ENCODE results near the gene CDC42BPB. TPM values are rescaled to one million over a fixed set of nuclear protein-coding genes. Genes with fewer than 3 reads are reported as not detected.

The CDC42BPB gene
- total RNA-seq, 1 experiment from 2014 or later: 26.6 TPM

DNA sequence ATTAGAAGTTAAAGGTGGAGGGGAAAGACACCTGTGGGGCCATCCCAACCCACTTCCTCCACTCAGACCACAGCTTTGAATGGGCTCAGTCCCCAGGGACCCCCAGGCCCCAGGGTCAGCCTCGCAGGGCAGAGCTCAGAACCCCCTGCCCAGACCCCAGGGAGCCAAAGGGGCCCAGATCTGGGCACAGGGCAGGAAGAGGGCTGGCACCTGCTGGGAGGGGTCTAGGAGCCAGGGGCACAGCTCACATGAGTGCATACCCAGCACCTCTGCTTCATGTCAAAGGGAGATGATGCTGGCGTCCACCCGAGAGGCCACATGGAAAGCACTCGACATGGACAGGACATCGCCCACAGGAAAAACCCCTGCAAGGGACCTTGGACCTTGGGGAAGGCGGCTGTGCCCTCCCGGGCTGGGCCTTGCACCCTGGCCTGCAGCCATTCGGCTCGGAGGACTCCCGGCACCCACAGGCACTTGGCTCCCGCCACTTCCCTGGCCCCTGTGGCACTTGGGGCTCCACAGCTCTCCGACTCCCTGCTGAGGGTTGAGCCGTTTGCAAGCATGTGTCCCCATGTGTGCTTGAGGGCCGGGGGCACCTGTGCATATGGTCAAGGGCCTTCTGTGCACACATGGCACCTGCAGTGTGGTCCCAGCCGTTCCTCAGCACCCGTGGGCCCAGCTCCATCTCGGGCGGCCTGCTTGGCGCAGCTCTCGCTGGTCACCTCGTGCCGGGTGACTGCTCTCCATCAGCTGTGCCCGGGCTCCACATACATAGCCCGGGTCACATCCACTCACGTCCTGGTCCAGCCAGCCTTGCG lies 142.7 kb downstream of the CDC42BPB start:
- DNase-seq (ENCODE audit: low spot score): no peak

DNA sequence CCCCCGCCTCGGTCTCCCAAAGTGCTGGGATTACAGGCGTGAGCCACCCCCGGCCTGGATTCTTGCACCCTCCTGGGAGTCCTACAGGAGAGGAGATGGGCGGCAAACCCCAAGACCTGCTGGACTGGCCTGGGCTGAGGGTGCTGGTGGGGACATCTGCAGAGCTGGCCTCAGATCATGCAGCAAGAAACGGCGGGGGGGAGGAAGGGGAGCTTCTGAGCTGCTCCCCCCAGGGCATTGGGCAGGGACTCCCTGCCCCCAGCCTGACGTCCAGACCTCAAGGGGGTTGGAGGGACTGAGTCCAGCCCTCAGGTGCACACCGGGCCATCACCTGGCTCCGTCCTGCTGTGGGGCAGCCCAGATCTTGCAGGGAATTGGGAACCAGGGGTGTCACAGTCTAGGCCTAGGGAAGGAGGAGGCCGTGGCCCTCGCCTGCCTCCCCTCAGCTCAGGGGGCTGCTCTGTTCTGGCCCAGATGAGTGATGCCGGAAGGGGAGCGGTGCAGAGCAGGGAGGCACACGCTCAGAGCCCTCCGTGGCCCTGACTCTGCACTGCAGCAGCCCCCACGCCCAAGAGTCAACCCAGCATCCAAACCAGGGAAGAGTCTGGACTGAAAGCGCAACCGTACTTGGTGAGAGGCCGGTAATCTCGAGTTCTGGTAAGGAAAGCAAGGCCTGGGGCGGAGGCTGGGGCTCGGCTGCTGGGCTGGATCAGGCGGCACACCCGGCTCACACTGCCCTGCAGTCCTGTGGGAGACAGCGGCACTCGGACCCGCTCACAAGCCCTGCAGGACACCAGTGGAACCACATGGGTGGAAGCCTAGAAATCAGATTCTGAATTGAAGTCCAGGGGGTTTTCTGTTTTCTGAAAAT lies 143.8 kb downstream of the CDC42BPB start:
- no peak for DNase-seq (ENCODE audit: low spot score)

DNA sequence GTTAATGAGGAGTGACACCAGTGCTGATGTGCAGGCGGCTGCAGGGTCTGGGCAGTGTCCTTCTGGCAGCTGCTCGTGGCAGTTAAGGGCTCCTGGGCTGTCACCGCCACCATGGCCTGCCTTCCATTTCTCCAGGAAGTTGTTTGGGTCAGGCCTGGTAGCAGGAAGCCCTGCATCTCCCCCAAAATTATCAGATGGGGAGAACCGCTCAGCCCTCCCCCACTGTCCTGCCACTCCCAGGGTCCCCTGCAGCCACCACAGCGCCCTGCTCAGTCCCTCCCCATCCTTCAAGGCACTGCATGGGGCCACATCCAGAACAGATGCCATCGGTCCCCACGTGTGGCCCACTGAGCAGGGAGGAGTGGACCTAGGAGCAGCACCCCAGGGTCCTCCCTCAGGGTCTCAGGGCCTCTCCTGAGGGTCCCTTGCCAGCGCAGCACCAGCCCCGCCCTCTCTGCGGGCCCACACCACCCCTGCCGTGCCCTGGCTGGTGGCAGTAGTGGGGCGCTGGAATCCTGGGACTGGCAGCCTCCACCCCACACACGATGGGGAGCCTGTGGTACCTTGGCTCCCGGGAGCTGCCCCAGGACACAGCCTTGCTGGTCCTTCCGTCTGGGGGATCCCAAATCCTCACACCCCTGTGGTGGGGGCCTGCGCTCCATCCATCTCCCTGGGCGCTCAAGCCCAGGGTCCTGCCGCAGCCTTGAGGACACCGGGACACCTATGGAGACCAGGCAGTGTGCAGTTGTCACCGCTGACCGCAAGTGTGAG lies 145.2 kb downstream of the CDC42BPB start:
- DNase-seq (ENCODE audit: low spot score): no peak

DNA sequence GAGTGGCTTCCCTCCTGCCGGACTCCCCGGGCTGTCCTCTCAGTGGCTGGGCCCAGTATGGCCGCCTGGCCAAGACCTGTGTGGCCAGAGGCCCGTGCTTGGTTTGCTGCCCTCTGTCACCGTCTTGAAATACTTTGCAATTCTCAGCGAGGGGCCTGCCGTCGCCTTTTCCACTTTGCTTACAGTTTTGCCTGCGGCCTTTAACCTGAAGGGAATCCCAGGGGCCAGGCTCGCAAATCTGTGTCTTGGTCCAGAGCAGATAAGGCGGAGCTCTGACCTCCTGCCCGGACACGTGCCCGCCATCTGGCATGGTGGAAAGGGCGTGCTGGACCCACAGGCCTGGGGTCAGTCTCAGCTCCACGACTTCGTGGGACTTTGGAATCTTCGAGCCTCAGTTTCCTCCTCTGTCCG lies 145.8 kb downstream of the CDC42BPB start:
- no peak for DNase-seq (ENCODE audit: low spot score)

DNA sequence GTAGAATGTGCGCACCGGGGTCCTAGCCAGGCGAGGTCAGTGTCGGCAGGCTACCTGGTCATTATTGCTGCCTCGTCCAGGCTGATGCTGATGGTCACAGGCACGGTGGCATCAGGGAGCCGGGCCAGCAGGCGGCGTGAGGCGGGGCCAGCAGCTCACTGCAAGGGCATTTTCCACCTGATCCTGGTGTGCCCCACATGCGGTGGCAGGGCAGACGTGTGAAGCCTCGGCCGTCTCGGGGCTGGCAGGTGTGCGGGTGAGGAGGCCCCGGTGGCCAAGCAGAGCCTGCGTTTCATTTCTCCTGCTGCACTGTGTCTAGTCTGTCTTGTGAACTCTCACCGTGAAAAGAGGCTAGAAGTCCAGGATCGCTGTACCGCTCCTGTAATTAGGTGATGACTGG lies 146.9 kb downstream of the CDC42BPB start:
- no peak for DNase-seq (ENCODE audit: low spot score)

DNA sequence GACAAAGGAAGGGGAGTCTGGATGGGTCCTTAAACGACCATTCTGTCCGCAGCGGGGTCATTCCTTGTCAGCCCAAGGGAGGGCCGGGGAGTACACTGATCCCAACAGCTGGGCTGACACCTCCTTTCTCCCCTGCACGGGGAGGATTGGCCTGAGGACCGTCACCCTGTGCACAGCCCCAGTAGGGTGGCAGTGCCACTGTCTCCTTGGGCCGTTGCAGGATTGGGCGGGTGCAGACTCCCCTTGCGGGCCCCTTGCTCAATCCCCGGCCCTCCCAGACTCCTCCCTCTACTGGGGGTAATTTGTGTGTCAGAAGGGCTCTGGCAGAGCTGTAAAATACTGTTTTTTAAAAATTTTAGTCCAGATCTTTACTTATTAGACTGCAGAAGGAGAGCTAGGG lies 147.4 kb downstream of the CDC42BPB start:
- no peak for DNase-seq (ENCODE audit: low spot score)

DNA sequence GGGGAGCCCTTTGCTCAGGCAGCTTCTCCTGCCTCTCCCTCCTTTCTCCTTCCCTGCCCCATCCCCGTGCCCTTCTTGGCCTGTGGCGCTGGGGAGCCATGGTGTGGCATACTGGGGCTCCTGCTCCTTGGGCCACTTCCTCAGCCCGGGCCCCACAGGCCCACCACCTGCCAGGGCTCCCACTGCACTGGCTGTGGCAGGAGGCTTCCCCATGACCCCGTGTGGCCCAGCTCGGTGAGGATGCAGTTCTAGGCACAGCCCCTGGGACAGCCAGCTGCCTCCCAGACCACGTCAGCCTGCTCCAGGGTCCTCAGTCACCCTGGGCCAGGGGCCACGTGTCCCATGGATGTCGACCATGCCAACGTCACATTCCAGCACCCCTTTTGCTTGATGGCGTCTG lies 147.9 kb downstream of the CDC42BPB start:
- DNase-seq (ENCODE audit: low spot score): no peak

DNA sequence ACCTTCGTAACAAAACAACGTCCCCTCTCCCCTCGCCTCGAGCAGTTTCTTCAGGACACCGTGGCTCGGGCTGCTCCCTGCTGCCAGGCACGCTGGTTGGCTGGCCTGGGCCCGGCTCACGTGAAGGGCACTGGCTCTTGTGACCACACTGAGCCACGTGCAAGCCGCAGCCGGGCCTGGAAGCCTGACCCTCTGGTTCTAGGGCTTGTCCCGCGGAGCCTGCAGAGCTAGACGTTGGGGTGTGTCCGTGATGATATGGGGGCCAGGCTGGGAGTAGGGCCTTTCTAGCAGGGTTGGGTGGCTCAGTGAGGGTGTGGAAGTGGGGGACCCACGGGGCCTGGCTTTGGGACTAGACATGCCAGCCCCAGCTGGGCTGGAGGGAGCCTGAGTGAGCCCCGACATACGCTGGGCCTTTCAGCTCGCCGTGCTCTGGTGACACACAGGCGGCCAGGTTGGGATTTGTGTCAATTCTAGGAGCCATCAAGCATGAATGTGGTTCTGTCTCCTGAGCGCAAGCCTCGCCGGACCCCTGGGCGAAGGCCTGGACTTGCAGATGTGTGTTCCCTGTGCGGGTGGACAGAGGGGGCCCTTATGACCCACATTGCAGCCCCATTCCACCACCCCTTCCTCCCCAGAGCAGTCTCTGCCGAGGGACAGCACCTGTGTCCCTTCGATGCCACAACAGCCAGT lies 148.4 kb downstream of the CDC42BPB start:
- DNase-seq (ENCODE audit: low spot score): no peak

DNA sequence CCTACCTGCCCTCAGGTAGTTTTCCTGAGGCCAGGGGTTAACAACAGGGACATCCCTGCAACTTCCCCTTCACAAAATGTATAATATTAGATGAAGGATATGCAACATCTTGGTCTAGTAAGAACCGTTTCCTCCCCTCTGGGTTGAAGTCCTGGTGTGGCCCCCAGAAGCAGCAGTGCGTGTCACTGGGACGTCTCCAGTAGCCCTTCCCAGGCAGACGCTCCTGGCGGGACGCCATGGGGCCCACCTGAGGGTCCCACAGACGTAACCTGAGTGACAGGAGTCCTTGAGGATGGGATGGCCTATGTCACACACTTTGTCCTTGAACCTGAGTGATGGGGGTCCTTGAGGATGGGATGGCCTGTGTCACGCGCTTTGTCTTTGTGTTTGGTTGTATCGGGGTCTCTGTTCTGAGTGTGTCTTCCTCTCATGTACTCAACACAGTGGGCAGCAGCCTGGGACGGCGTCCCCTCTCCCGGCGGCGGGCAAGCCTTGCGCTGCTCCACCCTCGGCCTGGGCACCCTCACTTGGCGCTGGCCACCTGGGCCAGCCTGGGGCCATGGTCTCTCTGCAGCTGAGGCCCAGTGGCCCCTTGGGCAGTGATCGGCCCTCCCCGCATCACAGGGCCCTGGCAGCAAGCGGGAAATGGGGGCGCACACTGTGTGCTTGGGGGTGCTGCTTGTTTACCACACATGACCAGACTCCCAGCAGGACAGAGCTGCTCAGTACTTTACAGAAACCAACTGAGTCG lies 149.2 kb downstream of the CDC42BPB start:
- no peak for DNase-seq (ENCODE audit: low spot score)

DNA sequence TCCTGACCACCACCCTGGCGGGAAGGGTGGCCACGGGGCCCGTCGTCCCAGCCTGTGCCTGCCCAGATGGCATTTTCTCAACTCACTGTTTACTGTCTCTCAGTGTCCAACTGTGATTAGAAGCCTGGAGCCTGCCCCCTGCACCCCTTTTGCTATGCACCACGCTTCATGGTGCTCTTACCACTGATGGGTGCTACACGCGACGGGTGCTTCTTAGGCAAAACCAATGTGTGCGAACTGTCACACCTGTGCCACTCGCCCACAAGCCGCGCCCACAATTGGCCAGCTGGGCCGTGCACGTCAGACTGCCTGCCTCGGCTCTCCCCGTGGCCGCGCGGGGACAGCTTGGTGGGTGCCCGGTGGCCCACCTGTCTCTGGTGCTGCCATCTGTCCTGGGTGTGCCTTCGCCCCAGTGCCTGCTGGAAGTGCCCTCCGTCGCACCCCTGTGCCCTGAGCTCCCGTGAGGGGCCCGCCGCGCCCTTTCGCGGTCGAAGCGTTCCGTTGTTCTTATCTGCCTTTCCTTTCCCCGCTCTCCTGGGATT lies 150.0 kb downstream of the CDC42BPB start:
- DNase-seq (ENCODE audit: low spot score): no peak

DNA sequence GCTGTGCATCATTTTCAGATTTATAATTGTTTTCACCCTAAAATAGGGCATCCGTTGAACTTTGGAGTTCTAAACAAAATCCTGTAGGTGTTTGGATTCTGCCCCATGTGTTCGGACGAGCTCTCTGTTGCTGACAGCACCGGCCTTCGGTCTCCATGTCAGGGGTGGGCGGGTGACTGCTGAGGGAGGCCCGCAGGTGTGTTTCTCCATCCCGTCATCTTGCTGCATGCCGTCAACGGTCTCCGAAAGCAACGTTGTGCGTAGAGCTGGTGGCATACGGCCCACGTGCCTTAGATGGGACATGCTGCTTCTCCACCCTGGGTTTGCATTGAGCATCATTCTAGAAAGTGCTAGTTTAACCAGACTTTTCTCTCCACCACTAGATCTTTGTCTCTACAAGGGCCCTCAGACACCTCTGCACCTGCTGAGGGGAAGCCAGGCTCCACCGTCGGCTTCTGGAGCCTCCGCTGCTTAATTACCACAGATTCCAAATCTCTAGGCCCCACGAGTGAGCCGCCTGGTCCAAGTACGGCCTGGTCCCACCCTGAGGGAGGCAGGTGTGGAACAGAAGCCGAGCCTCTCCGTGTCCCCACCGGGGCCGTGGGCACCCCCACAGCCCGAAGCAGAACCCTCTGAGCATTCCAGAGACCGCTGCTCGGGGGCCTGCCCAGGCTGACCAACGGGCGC lies 150.6 kb downstream of the CDC42BPB start:
- no peak for DNase-seq (ENCODE audit: low spot score)

DNA sequence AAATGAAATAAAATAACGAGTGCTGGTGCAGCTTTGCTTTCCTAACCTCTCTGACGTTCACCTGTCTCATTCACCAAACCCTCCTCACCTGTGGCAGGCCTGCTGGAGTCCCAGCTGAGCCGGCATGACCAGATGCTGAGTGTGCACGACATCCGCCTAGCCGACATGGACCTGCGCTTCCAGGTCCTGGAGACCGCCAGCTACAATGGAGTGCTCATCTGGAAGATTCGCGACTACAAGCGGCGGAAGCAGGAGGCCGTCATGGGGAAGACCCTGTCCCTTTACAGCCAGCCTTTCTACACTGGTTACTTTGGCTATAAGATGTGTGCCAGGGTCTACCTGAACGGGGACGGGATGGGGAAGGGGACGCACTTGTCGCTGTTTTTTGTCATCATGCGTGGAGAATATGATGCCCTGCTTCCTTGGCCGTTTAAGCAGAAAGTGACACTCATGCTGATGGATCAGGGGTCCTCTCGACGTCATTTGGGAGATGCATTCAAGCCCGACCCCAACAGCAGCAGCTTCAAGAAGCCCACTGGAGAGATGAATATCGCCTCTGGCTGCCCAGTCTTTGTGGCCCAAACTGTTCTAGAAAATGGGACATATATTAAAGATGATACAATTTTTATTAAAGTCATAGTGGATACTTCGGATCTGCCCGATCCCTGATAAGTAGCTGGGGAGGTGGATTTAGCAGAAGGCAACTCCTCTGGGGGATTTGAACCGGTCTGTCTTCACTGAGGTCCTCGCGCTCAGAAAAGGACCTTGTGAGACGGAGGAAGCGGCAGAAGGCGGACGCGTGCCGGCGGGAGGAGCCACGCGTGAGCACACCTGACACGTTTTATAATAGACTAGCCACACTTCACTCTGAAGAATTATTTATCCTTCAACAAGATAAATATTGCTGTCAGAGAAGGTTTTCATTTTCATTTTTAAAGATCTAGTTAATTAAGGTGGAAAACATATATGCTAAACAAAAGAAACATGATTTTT lies 151.9 kb downstream of the CDC42BPB start:
- no peak for DNase-seq (ENCODE audit: low spot score)

DNA sequence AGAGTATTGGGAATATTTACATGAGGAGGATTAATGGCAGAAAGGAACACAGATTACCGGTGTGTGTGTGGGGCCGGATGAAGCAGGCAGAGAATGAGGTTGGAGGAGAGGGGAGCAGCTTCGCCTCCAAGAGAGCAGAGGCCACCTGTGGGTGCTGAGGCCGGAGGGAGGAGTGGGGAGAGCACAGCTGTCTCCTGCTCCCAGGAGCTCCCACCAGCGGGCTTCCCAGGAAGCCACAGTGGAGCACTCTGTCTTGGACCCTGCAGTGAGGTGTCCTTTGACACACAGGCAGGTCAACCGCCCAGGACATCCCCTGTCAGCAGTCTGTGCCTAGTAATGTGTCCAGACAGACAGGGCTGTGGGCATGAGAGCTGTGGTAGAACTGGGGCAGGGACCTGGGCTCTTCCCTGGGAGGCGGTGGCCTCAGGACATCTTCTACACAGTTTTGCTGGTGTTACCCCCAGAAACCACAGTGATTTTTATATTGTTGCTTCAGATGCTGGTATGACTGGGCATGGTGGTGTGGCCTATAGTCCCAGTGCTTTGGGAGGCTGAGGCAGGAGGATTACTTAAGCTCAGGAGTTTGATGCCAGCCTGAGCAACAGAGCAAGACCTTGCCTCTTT lies 153.3 kb downstream of the CDC42BPB start:
- DNase-seq (ENCODE audit: low spot score): no peak

DNA sequence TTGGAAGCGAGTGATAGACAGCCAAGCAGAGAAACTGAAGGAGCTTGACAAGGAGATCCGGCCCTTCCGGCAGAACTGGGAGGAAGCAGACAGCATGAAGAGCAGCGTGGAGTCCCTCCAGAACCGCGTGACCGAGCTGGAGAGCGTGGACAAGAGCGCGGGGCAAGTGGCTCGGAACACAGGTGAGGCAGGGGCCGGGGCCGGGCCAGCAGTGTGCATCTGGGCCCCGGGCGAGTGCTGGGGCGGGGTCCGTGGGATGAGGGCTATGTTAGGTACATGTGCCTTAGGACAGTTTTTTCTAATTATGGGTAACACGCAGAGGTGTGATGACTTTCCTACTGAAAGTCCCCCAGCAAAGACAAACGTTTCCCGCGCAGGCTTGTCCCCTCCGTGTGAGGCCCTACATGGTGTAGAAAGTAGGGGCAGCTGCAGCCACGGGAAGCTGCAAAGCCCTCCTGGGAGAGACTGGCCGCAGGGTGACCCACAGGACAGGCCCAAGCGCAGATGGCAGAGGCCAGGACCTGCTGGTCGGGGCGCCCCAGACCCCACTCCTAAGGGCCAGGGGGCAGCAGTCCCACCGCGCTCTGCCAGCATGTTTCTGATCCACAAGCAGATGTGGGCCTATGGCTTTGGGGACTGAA lies 154.0 kb downstream of the CDC42BPB start:
- DNase-seq (ENCODE audit: low spot score): no peak

DNA sequence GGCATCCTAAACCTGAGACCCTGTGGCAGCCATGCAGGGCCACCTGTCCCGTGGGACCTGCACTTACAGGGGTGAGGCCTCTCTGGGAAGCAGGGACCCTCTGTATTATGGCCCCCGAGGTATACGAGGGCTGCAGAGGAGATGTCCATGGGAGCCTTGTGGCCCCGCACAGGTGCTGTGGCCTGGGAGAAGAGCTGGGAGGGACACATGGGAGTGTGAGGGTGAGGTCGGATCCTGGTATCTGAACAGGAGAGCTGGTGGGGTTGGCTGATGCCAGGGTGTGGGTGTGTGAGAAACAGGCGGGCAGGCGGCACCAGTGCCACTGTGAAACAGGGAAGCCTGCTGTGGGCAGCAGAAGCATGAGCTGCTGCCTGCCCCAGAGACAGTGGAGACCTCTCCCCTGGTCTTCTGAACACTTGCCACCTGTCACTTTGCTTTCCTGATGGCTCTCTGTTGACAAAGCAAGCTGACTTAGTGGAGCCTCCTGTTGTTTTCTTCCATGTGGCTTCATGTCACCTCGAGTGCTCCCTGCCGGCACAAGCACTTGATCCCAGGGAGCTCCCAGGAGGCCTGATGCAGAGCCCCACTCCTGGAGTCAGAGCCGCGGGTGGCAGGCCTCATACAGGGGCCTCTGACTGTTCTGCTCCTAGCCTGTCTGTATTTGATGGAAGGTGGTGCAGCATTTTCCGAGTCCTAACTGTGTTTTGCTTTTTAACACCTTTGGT lies 154.7 kb downstream of the CDC42BPB start:
- DNase-seq (ENCODE audit: low spot score): no peak

DNA sequence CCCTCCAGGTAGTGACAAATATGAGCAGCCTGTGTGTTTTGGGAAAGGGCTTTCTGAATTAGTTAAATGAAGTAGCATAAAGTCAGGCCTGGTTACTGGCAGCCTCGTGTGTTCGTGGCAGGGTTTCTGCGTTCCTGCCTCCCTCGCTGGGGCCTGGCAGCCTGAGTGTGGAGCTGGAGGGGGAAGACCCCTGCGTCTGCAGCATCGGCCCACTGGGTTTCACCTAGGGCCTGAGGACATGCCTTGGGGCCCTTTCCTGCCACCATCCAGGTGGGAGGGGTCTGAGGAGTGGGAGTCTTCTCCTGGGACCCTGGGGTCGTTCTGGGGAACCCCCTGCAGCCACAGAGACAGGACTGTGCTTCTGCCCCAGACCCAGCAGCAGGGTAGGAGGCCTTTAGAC lies 155.3 kb downstream of the CDC42BPB start:
- no peak for DNase-seq (ENCODE audit: low spot score)

DNA sequence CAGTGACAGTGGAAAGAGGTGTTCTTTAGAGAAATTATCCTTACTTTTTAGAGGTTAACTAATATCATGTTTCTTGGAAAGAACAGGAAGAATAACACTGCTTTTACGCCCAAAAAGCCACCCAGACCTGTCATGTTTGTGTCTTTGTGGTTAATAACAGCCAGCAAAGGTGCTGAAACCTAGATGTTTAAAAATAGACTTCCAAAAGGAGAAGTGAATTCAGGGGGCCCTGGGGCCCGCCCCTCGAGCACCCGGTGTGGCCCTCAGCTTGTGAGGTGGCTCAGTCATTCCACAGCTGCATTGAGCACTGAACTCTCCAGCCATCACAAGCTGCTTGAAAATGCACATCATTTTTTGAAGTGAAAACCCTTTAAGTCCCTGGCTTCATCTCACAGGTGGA lies 155.7 kb downstream of the CDC42BPB start:
- DNase-seq (ENCODE audit: low spot score): no peak
